Neuronal stem cell (in vitro differentiated cells): ENCODE measurements around the gene ZNF384. TPM values are rescaled to one million over a fixed set of nuclear protein-coding genes. Genes with fewer than 3 reads are reported as not detected.

Experiments
- small RNA-seq: library from polyadenylated mRNA; stranded (forward); fragments of <200 nt; extraction: miRNeasy Mini kit (QIAGEN cat#:217004); gene quantifications from one replicate; pipeline ENCODE3, GENCODE V24; 2013; ENCODE audit not compliant: insufficient read depth

The ZNF384 gene

Small RNA genes within 50 kb of the gene (small RNA-seq; reads per million reads assigned to genes)
- not detected for gene RNU6-781P
